PFSK-1 (cell line): ENCODE measurements around the gene PEAK1.

Experiments
- POLR2AphosphoS5 ChIP-seq: IDR thresholded peaks from 2 replicates; pipeline ENCODE4 v1.6.1; 2012; ENCODE audit warnings: low read depth, mild to moderate bottlenecking, control low read depth, low read length, moderate library complexity
- TAF1 ChIP-seq: IDR thresholded peaks from 2 replicates; pipeline ENCODE4 v1.6.1; 2012; ENCODE audit warnings: low read length, control low read depth, borderline replicate concordance; ENCODE audit not compliant: insufficient read depth
- TF ChIP-seq, protein P1 (sequence below), 2 experiments: IDR thresholded peaks; 2 replicates each; pipeline versions ENCODE4 v1.6.1 to v1.8.0; 2011 to 2012; ENCODE audit warnings: low read depth in 2 of 2, low read length in 2 of 2, control low read depth in 1 of 2, inconsistent platforms in 1 of 2, mild to moderate bottlenecking in 1 of 2, moderate library complexity in 1 of 2; ENCODE audit not compliant: insufficient read depth in 1 of 2

DNA sequence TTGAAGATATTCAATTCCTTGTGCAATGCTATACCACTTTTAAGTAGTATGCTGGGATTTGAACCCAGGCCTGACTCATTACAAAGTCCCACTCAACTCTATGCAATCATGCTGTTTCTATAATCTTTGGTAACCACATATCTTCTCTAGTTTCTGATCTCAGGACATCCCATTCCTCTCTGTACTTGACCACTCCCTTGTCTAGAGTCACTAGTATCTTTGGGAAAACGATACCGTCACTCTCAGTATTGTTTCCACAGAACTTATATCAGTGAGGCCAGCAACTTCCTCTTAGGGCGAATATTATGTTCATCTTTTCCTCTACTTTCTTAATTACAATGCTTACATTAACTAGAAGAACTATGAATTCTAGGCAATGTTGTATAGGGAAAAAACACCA lies 211.7 kb downstream of the PEAK1 start:
- TF ChIP-seq, protein P1, sequence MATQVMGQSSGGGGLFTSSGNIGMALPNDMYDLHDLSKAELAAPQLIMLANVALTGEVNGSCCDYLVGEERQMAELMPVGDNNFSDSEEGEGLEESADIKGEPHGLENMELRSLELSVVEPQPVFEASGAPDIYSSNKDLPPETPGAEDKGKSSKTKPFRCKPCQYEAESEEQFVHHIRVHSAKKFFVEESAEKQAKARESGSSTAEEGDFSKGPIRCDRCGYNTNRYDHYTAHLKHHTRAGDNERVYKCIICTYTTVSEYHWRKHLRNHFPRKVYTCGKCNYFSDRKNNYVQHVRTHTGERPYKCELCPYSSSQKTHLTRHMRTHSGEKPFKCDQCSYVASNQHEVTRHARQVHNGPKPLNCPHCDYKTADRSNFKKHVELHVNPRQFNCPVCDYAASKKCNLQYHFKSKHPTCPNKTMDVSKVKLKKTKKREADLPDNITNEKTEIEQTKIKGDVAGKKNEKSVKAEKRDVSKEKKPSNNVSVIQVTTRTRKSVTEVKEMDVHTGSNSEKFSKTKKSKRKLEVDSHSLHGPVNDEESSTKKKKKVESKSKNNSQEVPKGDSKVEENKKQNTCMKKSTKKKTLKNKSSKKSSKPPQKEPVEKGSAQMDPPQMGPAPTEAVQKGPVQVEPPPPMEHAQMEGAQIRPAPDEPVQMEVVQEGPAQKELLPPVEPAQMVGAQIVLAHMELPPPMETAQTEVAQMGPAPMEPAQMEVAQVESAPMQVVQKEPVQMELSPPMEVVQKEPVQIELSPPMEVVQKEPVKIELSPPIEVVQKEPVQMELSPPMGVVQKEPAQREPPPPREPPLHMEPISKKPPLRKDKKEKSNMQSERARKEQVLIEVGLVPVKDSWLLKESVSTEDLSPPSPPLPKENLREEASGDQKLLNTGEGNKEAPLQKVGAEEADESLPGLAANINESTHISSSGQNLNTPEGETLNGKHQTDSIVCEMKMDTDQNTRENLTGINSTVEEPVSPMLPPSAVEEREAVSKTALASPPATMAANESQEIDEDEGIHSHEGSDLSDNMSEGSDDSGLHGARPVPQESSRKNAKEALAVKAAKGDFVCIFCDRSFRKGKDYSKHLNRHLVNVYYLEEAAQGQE (IDR thresholded peaks at IDR 0.05; ENCODE audit: insufficient read depth in 1 of 2, low read depth in 2 of 2, low read length in 2 of 2), result no peak
- TF ChIP-seq POLR2AphosphoS5 (no peak), TAF1 (no peak)
